HCT116 (cell line): ENCODE results near the gene NELL1. TPM values are rescaled to one million over a fixed set of nuclear protein-coding genes. Genes with fewer than 3 reads are reported as not detected.

Source experiments
- ATAC-seq: fragments of 200-7000 bp; cut with Tn5 transposase; 2 replicates; pipeline ENCODE4 v1.9.1; 2020; ENCODE audit warnings: mild to moderate bottlenecking, moderate library complexity
- BruUV-seq: library from RNA; stranded (reverse); fragments of 400-500 nt; replicated peaks from 2 replicates; lab custom pipeline; 2021; lab: Mats Ljungman, UMichigan
- CTCF ChIA-PET: fragments of 300-600 bp; sonication (Branson Sonifier 250); formaldehyde crosslinking; loops from one replicate; lab custom pipeline; 2021; ENCODE audit warnings: antibody characterized with exemption; lab: Charles Lee
- POLR2A ChIA-PET: fragments of 300-600, 350-600 bp; sonication (Branson Sonifier 250); formaldehyde crosslinking; loops from one replicate; lab custom pipeline; 2021; ENCODE audit warnings: antibody characterized with exemption; lab: Charles Lee
- RAD21 ChIA-PET, 2 experiments: fragments of 300-600 bp; sonication (Branson Sonifier 250); formaldehyde crosslinking; loops; one replicate each; lab custom pipeline; 2023; ENCODE audit warnings: low total read pairs in 2 of 2; ENCODE audit not compliant: uncharacterized antibody in 2 of 2, unreplicated experiment in 2 of 2, low non-redundant PET in 1 of 2; lab: Charles Lee
- DNase-seq: peaks from one replicate; pipeline ENCODE4 v3.0.0-alpha.2; 2010; ENCODE audit warnings: low read depth, low spot score
- H2AFZ ChIP-seq: fragments of 200-600 bp; shearing (Covaris generic), sonication (generic); 2 replicates; pipeline ENCODE4 v1.6.1; 2017; ENCODE audit warnings: low read depth, mixed run types, mixed read lengths, antibody characterized with exemption, low read length; ENCODE audit not compliant: poor library complexity, severe bottlenecking
- H3K27ac ChIP-seq: 2 replicates; pipeline ENCODE4 v1.5.1; 2012; ENCODE audit warnings: low read depth, low read length
- H3K27me3 ChIP-seq: fragments of 200-600 bp; sonication (generic); 2 replicates; pipeline ENCODE4 v1.6.1; 2016; ENCODE audit warnings: mixed run types, low read length, mixed read lengths; ENCODE audit not compliant: insufficient read depth
- H3K36me3 ChIP-seq, 2 experiments: fragments of 200-500 bp in 1 of 2; fragments of 200-600 bp in 1 of 2; sonication (Bioruptor generic) in 1 of 2; sonication (generic) in 1 of 2; 2 replicates each; pipeline versions ENCODE4 v1.5.1 to v1.6.1; 2014 to 2016; ENCODE audit warnings: low read length in 2 of 2, inconsistent platforms in 1 of 2, mixed read lengths in 1 of 2, mixed run types in 1 of 2; ENCODE audit not compliant: insufficient read depth in 2 of 2, control insufficient read depth in 1 of 2
- H3K4me1 ChIP-seq, 2 experiments: fragments of 200-600 bp in 1 of 2; sonication (generic) in 1 of 2; 2 replicates each; pipeline versions ENCODE4 v1.5.1 to v1.6.1; 2012 to 2017; ENCODE audit warnings: low read length in 2 of 2, inconsistent platforms in 1 of 2, mild to moderate bottlenecking in 1 of 2, mixed read lengths in 1 of 2, mixed run types in 1 of 2, moderate library complexity in 1 of 2; ENCODE audit not compliant: insufficient read depth in 2 of 2, control insufficient read depth in 1 of 2
- H3K4me2 ChIP-seq: fragments of 200-600 bp; sonication (generic); 2 replicates; pipeline ENCODE4 v1.6.1; 2017; ENCODE audit warnings: mixed run types, low read length, mixed read lengths
- H3K4me3 ChIP-seq, 2 experiments: fragments of 200-600 bp in 1 of 2; sonication (generic) in 1 of 2; replicated peaks in 1 of 2; 2 replicates each; pipeline ENCODE4 v1.5.1; 2011 to 2016; ENCODE audit warnings: low read length in 2 of 2, control low read depth in 1 of 2, low read depth in 1 of 2, mild to moderate bottlenecking in 1 of 2, mixed read lengths in 1 of 2, mixed run types in 1 of 2
- H3K79me2 ChIP-seq: fragments of 200-600 bp; sonication (generic); 2 replicates; pipeline ENCODE4 v1.6.1; 2017; ENCODE audit warnings: mild to moderate bottlenecking, mixed run types, low read length, moderate library complexity, mixed read lengths; ENCODE audit not compliant: insufficient read depth
- H3K9ac ChIP-seq: fragments of 200-600 bp; sonication (generic); 2 replicates; pipeline ENCODE4 v1.6.1; 2016; ENCODE audit warnings: low read length, mixed read lengths
- H3K9me2 ChIP-seq: fragments of 200-600 bp; sonication (generic), shearing (Covaris generic); 2 replicates; pipeline ENCODE4 v1.6.1; 2017; ENCODE audit warnings: mixed run types, mild to moderate bottlenecking, moderate library complexity; ENCODE audit not compliant: insufficient read depth
- H3K9me3 ChIP-seq, 2 experiments: fragments of 200-500 bp in 1 of 2; fragments of 200-600 bp in 1 of 2; sonication (Bioruptor generic) in 1 of 2; sonication (generic) in 1 of 2; 2 replicates each; pipeline ENCODE4 v1.6.1; 2014 to 2017; ENCODE audit warnings: low read length in 2 of 2, mixed read lengths in 2 of 2, inconsistent platforms in 1 of 2, low read depth in 1 of 2, mild to moderate bottlenecking in 1 of 2, mixed run types in 1 of 2, moderate library complexity in 1 of 2; ENCODE audit not compliant: control insufficient read depth in 1 of 2, insufficient read depth in 1 of 2
- H4K20me1 ChIP-seq: fragments of 200-600 bp; sonication (generic), shearing (Covaris generic); 2 replicates; pipeline ENCODE4 v1.6.1; 2017; ENCODE audit warnings: mixed run types, mild to moderate bottlenecking, moderate library complexity; ENCODE audit not compliant: insufficient read depth
- CBX3 ChIP-seq: IDR thresholded peaks from 2 replicates; pipeline ENCODE4 v1.6.1; 2012; ENCODE audit warnings: low read depth
- CEBPB ChIP-seq: IDR thresholded peaks from 2 replicates; pipeline ENCODE4 v1.6.1; 2012; ENCODE audit warnings: low read depth
- CTCF ChIP-seq, 3 experiments: fragments of 200-600 bp in 1 of 3; sonication (generic) in 1 of 3; IDR thresholded peaks in 2 of 3; conservative IDR thresholded peaks in 1 of 3; 2 replicates each; pipeline ENCODE4 v1.5.1; 2012 to 2017; ENCODE audit warnings: low read depth in 2 of 3, low read length in 2 of 3, antibody characterized with exemption in 1 of 3, borderline replicate concordance in 1 of 3, control low read depth in 1 of 3, mild to moderate bottlenecking in 1 of 3, mixed read lengths in 1 of 3, mixed run types in 1 of 3, moderate library complexity in 1 of 3; ENCODE audit not compliant: insufficient read depth in 1 of 3
- EGR1 ChIP-seq: IDR thresholded peaks from 2 replicates; pipeline ENCODE4 v1.6.1; 2012; ENCODE audit warnings: low read depth
- ELF1 ChIP-seq: IDR thresholded peaks from 2 replicates; pipeline ENCODE4 v1.6.1; 2012; ENCODE audit warnings: low read depth, borderline replicate concordance
- EZH2 ChIP-seq: fragments of 200-600 bp; sonication (generic); IDR thresholded peaks from 2 replicates; pipeline ENCODE4 v1.6.1; 2017; ENCODE audit warnings: antibody characterized with exemption, mixed run types
- EZH2phosphoT487 ChIP-seq: fragments of 200-600 bp; IDR thresholded peaks from 2 replicates; pipeline ENCODE4 v1.6.1; 2018; ENCODE audit warnings: antibody characterized with exemption, borderline replicate concordance
- POLR2A ChIP-seq: IDR thresholded peaks from 2 replicates; pipeline ENCODE4 v1.7.0; 2011; ENCODE audit warnings: borderline replicate concordance; ENCODE audit not compliant: insufficient read depth, insufficient read length; ENCODE audit errors: extremely low read depth
- POLR2AphosphoS5 ChIP-seq: IDR thresholded peaks from 2 replicates; pipeline ENCODE4 v1.6.1; 2011; ENCODE audit warnings: mild to moderate bottlenecking, low read depth, low read length, moderate library complexity
- RAD21 ChIP-seq: IDR thresholded peaks from 2 replicates; pipeline ENCODE4 v1.6.1; 2012; ENCODE audit warnings: low read depth, mild to moderate bottlenecking
- SIN3A ChIP-seq: IDR thresholded peaks from 2 replicates; pipeline ENCODE4 v1.6.1; 2012; ENCODE audit warnings: low read depth
- SP1 ChIP-seq: IDR thresholded peaks from 2 replicates; pipeline ENCODE4 v1.6.1; 2012; ENCODE audit warnings: low read depth
- SRF ChIP-seq: IDR thresholded peaks from 2 replicates; pipeline ENCODE4 v1.6.1; 2012; ENCODE audit warnings: low read depth
- TCF7L2 ChIP-seq: IDR thresholded peaks from 2 replicates; pipeline ENCODE4 v1.7.0; 2011; ENCODE audit warnings: borderline replicate concordance, inconsistent platforms; ENCODE audit not compliant: insufficient read depth, insufficient read length; ENCODE audit errors: extremely low read depth
- YY1 ChIP-seq: IDR thresholded peaks from 2 replicates; pipeline ENCODE4 v1.6.1; 2011; ENCODE audit warnings: low read length, low read depth, moderate library complexity, mild to moderate bottlenecking; ENCODE audit not compliant: insufficient replicate concordance; ENCODE audit errors: extremely low read depth
- ZBTB33 ChIP-seq: IDR thresholded peaks from 2 replicates; pipeline ENCODE4 v1.6.1; 2011; ENCODE audit warnings: mild to moderate bottlenecking, low read length, moderate library complexity; ENCODE audit not compliant: insufficient replicate concordance; ENCODE audit errors: extremely low read depth
- ZFX ChIP-seq: fragments of 450-650 bp; IDR thresholded peaks from 2 replicates; pipeline ENCODE4 v1.6.1; 2017
- intact Hi-C: fragments of 100-400 bp; cut with micrococcal nuclease; formaldehyde crosslinking; loops from 2 replicates; pipeline ENCODE4 v1.10.0; 2022
- total RNA-seq: library from RNA; stranded (reverse); gene quantifications from one replicate; pipeline ENCODE4 v1.2.1, GENCODE V29; 2021; ENCODE audit not compliant: unreplicated experiment

Gene NELL1
- total RNA-seq, 1 experiment from 2014 or later = not detected

GRCh38 chr11:21480240-21480639 is 810.9 kb downstream of the NELL1 start:
- ATAC-seq = no peak
- no peak overlapping the region for H3K4me3 ChIP-seq
- no peaks in the 10 kb centered on the region for H3K27me3 ChIP-seq
- H3K27ac ChIP-seq = no peak overlapping the region
- H3K36me3 ChIP-seq = no peaks in the 10 kb centered on the region
- intact Hi-C loops = no loop called here
- DNase-seq = no peak
- no peaks in the 10 kb centered on the region for H4K20me1 ChIP-seq
- H3K4me1 ChIP-seq = no peaks in the 10 kb centered on the region
- no peak overlapping the region for H3K9ac ChIP-seq
- RAD21 ChIA-PET = no interaction called here
- peaks cover 8 to 26% of the 10 kb centered on the region in 2 experiments; a peak in 2 of 4 replicates for H3K9me3 ChIP-seq
- H3K4me2 ChIP-seq = no peak overlapping the region
- no peaks in the 10 kb centered on the region for H3K79me2 ChIP-seq
- TF ChIP-seq ZBTB33 = no peak
- TF ChIP-seq EZH2phosphoT487 = no peak
- no peak for TF ChIP-seq ELF1
- TF ChIP-seq YY1 = no peak
- no peak for TF ChIP-seq SRF
- no peak for TF ChIP-seq EGR1
- no peak for TF ChIP-seq SIN3A
- no peak for TF ChIP-seq POLR2A
- TF ChIP-seq POLR2AphosphoS5 = no peak
- no peak for TF ChIP-seq CBX3
- no peak for TF ChIP-seq SP1
- TF ChIP-seq RAD21 = no peak
- no peak for TF ChIP-seq CTCF (IDR thresholded peaks at IDR 0.05 in 2 of 3, conservative IDR thresholded peaks at IDR 0.05 in 1 of 3; ENCODE audit: borderline replicate concordance in 1 of 3, insufficient read depth in 1 of 3, low read depth in 2 of 3, low read length in 2 of 3)
- no peak for TF ChIP-seq ZFX
- TF ChIP-seq TCF7L2 = no peak
- TF ChIP-seq CEBPB = no peak
- no peak for TF ChIP-seq EZH2
- CTCF ChIA-PET = no interaction called here
- POLR2A ChIA-PET = no interaction called here
- H2AFZ ChIP-seq = no peak overlapping the region
- BruUV-seq = no TSS peak
- H3K9me2 ChIP-seq = no peaks in the 10 kb centered on the region
